H1 (cell line): ENCODE data around the gene ACTR5. TPM values are rescaled to one million over a fixed set of nuclear protein-coding genes. Genes with fewer than 3 reads are reported as not detected.

Source experiments
- BRCA1 ChIP-seq: IDR thresholded peaks from 2 replicates; pipeline ENCODE4 v1.6.1; 2012; ENCODE audit warnings: low read depth, low read length, improper control_type of control experiment
- EP300 ChIP-seq, 2 experiments: IDR thresholded peaks; 1 replicate in 1 of 2; 2 replicates in 1 of 2; pipeline ENCODE4 v1.6.1; 2011 to 2012; ENCODE audit warnings: low read depth in 2 of 2, low read length in 2 of 2, mild to moderate bottlenecking in 2 of 2, borderline replicate concordance in 1 of 2, inconsistent platforms in 1 of 2, moderate library complexity in 1 of 2
- EZH2 ChIP-seq: fragments of 200-600 bp; sonication (generic); IDR thresholded peaks from 2 replicates; pipeline ENCODE4 v1.7.1; 2012; ENCODE audit warnings: low read depth, mild to moderate bottlenecking, moderate library complexity, low read length, inconsistent platforms; ENCODE audit not compliant: severe bottlenecking
- PHF8 ChIP-seq: fragments of 200-600 bp; sonication (generic); conservative IDR thresholded peaks from 2 replicates; pipeline ENCODE4 v1.7.1; 2012; ENCODE audit warnings: low read depth, mild to moderate bottlenecking, inconsistent platforms, low read length, moderate library complexity
- SAP30 ChIP-seq: fragments of 300-600 bp; sonication (generic); IDR thresholded peaks from 2 replicates; pipeline ENCODE4 v1.7.1; 2012; ENCODE audit warnings: low read length, moderate library complexity, mild to moderate bottlenecking, inconsistent platforms; ENCODE audit not compliant: insufficient read depth, insufficient replicate concordance
- polyA plus RNA-seq, 7 experiments: library from polyadenylated mRNA; depleted of rRNA in 3 of 7; stranded (reverse) in 5 of 7; unstranded in 2 of 7; fragments of >200 nt in 5 of 7; fragments of 200-250 nt in 2 of 7; gene quantifications; 1 replicate in 5 of 7; 2 replicates in 1 of 7; 4 replicates in 1 of 7; pipeline versions ENCODE4 v1.2.1 to v1.2.3, GENCODE V29; 2011 to 2013; ENCODE audit warnings: missing spikeins in 2 of 7, mixed read lengths in 2 of 7
- total RNA-seq: library from RNA; stranded (reverse); fragmentation: NEBNext Ultra II Directional; extraction: Animal tissue kit (Norgen Biotek cat#: 25700); gene quantifications from 2 replicates; pipeline ENCODE4 v1.2.1, GENCODE V29; 2021
- TF ChIP-seq, protein P1 (sequence below): IDR thresholded peaks from 2 replicates; pipeline ENCODE4 v1.6.1; 2011; ENCODE audit warnings: low read length, improper control_type of control experiment
- TF ChIP-seq, protein P2 (sequence below): fragments of 300-600 bp; sonication (generic); IDR thresholded peaks from 2 replicates; pipeline ENCODE4 v1.7.1; 2012; ENCODE audit warnings: low read length, moderate library complexity, mild to moderate bottlenecking, inconsistent platforms; ENCODE audit not compliant: insufficient replicate concordance

ACTR5 gene
- total and polyA plus RNA-seq, 2 of the 8 experiments (the other 6 are each of a cell fraction or from before 2014, with no cell fraction given): 10.4 to 14.4 TPM

DNA sequence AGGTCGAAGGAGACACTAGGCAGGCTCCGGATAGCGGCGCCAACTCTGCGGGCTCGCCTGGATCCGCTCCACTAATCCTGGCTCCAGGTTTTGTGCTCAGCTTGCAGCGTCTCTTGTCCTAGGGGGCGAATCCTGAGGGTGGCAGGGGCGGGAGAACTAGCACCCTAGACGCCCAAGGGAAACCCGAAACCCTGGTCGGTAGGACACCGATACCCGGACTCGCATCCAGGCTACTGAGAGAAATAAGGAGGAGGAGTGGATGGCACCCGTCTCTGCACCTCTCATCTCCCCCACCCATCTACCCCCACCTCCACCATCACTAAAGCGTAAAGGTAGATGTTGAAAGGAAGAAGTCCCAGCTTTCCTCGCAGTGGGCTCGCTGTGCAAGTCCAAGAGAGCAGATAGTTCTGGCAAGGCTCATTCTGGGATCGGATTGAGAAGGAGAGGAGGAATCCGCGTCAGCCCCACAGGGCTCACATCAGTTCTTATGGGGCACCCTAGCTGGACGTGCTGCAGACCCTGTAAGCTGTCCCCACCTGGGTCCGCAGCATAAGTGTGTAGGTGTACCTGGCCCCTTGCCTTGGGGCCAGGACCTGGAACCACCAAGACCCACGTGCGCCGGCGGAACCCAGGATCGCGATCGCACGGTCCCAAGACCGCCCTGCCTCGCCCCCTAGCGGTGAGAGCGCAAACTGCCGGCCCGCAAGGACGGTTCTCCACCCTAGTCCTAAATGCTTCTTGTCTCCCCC is 17.1 kb upstream of the ACTR5 start (continued):
- TF ChIP-seq, protein P1, sequence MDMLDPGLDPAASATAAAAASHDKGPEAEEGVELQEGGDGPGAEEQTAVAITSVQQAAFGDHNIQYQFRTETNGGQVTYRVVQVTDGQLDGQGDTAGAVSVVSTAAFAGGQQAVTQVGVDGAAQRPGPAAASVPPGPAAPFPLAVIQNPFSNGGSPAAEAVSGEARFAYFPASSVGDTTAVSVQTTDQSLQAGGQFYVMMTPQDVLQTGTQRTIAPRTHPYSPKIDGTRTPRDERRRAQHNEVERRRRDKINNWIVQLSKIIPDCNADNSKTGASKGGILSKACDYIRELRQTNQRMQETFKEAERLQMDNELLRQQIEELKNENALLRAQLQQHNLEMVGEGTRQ: no peak; the same call in 1 of the 2 replicates
- TF ChIP-seq BRCA1: no peak
- TF ChIP-seq EZH2: no peak
- peak in 1 of 2 experiments; percentile 40; a peak in 1 of 3 replicates for TF ChIP-seq EP300 (IDR thresholded peaks at IDR 0.05; ENCODE audit: borderline replicate concordance in 1 of 2, low read depth in 2 of 2, low read length in 2 of 2)
- TF ChIP-seq SAP30: no peak
- TF ChIP-seq, protein P2, sequence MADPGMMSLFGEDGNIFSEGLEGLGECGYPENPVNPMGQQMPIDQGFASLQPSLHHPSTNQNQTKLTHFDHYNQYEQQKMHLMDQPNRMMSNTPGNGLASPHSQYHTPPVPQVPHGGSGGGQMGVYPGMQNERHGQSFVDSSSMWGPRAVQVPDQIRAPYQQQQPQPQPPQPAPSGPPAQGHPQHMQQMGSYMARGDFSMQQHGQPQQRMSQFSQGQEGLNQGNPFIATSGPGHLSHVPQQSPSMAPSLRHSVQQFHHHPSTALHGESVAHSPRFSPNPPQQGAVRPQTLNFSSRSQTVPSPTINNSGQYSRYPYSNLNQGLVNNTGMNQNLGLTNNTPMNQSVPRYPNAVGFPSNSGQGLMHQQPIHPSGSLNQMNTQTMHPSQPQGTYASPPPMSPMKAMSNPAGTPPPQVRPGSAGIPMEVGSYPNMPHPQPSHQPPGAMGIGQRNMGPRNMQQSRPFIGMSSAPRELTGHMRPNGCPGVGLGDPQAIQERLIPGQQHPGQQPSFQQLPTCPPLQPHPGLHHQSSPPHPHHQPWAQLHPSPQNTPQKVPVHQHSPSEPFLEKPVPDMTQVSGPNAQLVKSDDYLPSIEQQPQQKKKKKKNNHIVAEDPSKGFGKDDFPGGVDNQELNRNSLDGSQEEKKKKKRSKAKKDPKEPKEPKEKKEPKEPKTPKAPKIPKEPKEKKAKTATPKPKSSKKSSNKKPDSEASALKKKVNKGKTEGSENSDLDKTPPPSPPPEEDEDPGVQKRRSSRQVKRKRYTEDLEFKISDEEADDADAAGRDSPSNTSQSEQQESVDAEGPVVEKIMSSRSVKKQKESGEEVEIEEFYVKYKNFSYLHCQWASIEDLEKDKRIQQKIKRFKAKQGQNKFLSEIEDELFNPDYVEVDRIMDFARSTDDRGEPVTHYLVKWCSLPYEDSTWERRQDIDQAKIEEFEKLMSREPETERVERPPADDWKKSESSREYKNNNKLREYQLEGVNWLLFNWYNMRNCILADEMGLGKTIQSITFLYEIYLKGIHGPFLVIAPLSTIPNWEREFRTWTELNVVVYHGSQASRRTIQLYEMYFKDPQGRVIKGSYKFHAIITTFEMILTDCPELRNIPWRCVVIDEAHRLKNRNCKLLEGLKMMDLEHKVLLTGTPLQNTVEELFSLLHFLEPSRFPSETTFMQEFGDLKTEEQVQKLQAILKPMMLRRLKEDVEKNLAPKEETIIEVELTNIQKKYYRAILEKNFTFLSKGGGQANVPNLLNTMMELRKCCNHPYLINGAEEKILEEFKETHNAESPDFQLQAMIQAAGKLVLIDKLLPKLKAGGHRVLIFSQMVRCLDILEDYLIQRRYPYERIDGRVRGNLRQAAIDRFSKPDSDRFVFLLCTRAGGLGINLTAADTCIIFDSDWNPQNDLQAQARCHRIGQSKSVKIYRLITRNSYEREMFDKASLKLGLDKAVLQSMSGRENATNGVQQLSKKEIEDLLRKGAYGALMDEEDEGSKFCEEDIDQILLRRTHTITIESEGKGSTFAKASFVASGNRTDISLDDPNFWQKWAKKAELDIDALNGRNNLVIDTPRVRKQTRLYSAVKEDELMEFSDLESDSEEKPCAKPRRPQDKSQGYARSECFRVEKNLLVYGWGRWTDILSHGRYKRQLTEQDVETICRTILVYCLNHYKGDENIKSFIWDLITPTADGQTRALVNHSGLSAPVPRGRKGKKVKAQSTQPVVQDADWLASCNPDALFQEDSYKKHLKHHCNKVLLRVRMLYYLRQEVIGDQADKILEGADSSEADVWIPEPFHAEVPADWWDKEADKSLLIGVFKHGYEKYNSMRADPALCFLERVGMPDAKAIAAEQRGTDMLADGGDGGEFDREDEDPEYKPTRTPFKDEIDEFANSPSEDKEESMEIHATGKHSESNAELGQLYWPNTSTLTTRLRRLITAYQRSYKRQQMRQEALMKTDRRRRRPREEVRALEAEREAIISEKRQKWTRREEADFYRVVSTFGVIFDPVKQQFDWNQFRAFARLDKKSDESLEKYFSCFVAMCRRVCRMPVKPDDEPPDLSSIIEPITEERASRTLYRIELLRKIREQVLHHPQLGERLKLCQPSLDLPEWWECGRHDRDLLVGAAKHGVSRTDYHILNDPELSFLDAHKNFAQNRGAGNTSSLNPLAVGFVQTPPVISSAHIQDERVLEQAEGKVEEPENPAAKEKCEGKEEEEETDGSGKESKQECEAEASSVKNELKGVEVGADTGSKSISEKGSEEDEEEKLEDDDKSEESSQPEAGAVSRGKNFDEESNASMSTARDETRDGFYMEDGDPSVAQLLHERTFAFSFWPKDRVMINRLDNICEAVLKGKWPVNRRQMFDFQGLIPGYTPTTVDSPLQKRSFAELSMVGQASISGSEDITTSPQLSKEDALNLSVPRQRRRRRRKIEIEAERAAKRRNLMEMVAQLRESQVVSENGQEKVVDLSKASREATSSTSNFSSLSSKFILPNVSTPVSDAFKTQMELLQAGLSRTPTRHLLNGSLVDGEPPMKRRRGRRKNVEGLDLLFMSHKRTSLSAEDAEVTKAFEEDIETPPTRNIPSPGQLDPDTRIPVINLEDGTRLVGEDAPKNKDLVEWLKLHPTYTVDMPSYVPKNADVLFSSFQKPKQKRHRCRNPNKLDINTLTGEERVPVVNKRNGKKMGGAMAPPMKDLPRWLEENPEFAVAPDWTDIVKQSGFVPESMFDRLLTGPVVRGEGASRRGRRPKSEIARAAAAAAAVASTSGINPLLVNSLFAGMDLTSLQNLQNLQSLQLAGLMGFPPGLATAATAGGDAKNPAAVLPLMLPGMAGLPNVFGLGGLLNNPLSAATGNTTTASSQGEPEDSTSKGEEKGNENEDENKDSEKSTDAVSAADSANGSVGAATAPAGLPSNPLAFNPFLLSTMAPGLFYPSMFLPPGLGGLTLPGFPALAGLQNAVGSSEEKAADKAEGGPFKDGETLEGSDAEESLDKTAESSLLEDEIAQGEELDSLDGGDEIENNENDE: no peak
- TF ChIP-seq PHF8: no peak
